ENCODE measurements around the gene POMT2.

POMT2 gene

DNA sequence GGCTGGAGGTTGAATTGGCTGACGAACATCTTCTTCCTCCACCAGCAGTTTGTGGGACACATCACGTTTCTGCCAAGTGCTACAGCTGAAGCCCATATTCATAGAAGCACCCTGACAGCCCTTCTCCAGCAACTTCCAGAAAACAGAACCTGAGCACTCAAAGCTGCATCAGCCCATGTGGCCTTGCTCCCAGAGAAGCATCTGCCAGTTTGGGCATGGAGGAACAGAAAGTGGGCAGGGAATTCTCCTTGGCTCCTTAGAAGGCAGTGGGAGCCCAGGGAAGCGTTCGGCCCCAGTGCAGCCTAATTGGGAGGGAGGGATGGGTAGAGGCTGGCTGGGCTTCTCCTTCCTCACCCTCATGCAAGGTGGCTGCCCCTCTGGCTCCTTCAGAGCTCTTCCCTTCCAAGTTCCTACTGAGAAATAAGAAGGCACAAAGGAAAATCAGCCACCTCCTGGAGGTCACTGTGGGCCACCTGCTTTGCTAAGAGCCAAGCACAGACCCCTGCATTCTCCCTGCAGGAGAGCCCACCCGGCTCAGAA lies 45.6 kb downstream of the POMT2 start:
- no peak for DNase-seq (ENCODE audit: low spot score)
- TF ChIP-seq, protein P1, sequence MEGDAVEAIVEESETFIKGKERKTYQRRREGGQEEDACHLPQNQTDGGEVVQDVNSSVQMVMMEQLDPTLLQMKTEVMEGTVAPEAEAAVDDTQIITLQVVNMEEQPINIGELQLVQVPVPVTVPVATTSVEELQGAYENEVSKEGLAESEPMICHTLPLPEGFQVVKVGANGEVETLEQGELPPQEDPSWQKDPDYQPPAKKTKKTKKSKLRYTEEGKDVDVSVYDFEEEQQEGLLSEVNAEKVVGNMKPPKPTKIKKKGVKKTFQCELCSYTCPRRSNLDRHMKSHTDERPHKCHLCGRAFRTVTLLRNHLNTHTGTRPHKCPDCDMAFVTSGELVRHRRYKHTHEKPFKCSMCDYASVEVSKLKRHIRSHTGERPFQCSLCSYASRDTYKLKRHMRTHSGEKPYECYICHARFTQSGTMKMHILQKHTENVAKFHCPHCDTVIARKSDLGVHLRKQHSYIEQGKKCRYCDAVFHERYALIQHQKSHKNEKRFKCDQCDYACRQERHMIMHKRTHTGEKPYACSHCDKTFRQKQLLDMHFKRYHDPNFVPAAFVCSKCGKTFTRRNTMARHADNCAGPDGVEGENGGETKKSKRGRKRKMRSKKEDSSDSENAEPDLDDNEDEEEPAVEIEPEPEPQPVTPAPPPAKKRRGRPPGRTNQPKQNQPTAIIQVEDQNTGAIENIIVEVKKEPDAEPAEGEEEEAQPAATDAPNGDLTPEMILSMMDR (IDR thresholded peaks at IDR 0.05; ENCODE audit: borderline replicate concordance, control extremely low read depth, extremely low read depth, insufficient read depth, missing control alignments) = no peak
- in situ Hi-C loops (cut with MboI; ENCODE audit: low sequenced_read_pairs, unreplicated experiment) = no loop called here

GRCh38 chr14:77273796-77274195 lies 46.9 kb downstream of the POMT2 start:
- in situ Hi-C loops (cut with MboI; ENCODE audit: low sequenced_read_pairs, unreplicated experiment) = no loop called here
- DNase-seq (ENCODE audit: low spot score) = no peak
- TF ChIP-seq, protein P1 (IDR thresholded peaks at IDR 0.05; ENCODE audit: borderline replicate concordance, control extremely low read depth, extremely low read depth, insufficient read depth, missing control alignments) = no peak

- TF ChIP-seq, protein P1 (IDR thresholded peaks at IDR 0.05; ENCODE audit: borderline replicate concordance, control extremely low read depth, extremely low read depth, insufficient read depth, missing control alignments) = no peak
- no peak for DNase-seq (ENCODE audit: low spot score)
- in situ Hi-C loops (cut with MboI; ENCODE audit: low sequenced_read_pairs, unreplicated experiment) = no loop called here
Observed at GRCh38 chr14:77272261-77272660, 48.4 kb downstream of the POMT2 start.

- DNase-seq (ENCODE audit: low spot score) = no peak
- in situ Hi-C loops (cut with MboI; ENCODE audit: low sequenced_read_pairs, unreplicated experiment) = no loop called here
- TF ChIP-seq, protein P1 (IDR thresholded peaks at IDR 0.05; ENCODE audit: borderline replicate concordance, control extremely low read depth, extremely low read depth, insufficient read depth, missing control alignments) = no peak
Observed at GRCh38 chr14:77271113-77271710, 49.5 kb downstream of the POMT2 start, which contains the start of gene NGB. TSS of gene NGB (minus strand) at chr14:77271206. CDS start at chr14:77270937, 269 bp downstream.

GRCh38 chr14:77270361-77271112 lies 50.1 kb downstream of the POMT2 start:
- TF ChIP-seq, protein P1 (IDR thresholded peaks at IDR 0.05; ENCODE audit: borderline replicate concordance, control extremely low read depth, extremely low read depth, insufficient read depth, missing control alignments) = no peak
- DNase-seq (ENCODE audit: low spot score) = peak; percentile 39
- in situ Hi-C loops (cut with MboI; ENCODE audit: low sequenced_read_pairs, unreplicated experiment) = no loop called here

- peak; percentile 27 for DNase-seq (ENCODE audit: low spot score)
- TF ChIP-seq, protein P1 (IDR thresholded peaks at IDR 0.05; ENCODE audit: borderline replicate concordance, control extremely low read depth, extremely low read depth, insufficient read depth, missing control alignments) = no peak
- in situ Hi-C loops (cut with MboI; ENCODE audit: low sequenced_read_pairs, unreplicated experiment) = no loop called here
Observed at GRCh38 chr14:77268989-77269600, 51.6 kb downstream of the POMT2 start.

Data from GM13976 (cell line).